NCI-H774 (cell line): ENCODE measurements around the gene YY1.

Source experiments
- DNase-seq: peaks from one replicate; lab custom pipeline; 2025; lab: John Stamatoyannopoulos, UW

Gene YY1

GRCh38 chr14:100313464-100314230 is 74.7 kb downstream of the YY1 start:
- DNase-seq, result no peak

- DNase-seq, result no peak
Observed at GRCh38 chr14:100314724-100315123, 75.8 kb downstream of the YY1 start.

- DNase-seq, result no peak
Observed at GRCh38 chr14:100317389-100317788, 78.4 kb downstream of the YY1 start.

GRCh38 chr14:100317912-100318808 is 79.2 kb downstream of the YY1 start:
- no peak for DNase-seq

- no peak for DNase-seq
Observed at GRCh38 chr14:100320157-100320856, 81.4 kb downstream of the YY1 start.

GRCh38 chr14:100321473-100322137 is 82.7 kb downstream of the YY1 start:
- DNase-seq, result no peak

GRCh38 chr14:100322138-100322957 is 83.4 kb downstream of the YY1 start:
- no peak for DNase-seq

GRCh38 chr14:100323121-100323941 is 84.4 kb downstream of the YY1 start, which contains the start of gene SLC25A47:
Gene SLC25A47 (plus strand): TSS chr14:100323339. CDS start chr14:100323415, 76 bp downstream.
- DNase-seq, result no peak

GRCh38 chr14:100323942-100324307 is 85.0 kb downstream of the YY1 start:
- no peak for DNase-seq

GRCh38 chr14:100325231-100325632 is 86.3 kb downstream of the YY1 start:
- no peak for DNase-seq

- no peak for DNase-seq
Observed at GRCh38 chr14:100325958-100326357, 87.0 kb downstream of the YY1 start.

- no peak for DNase-seq
Observed at GRCh38 chr14:100327128-100327527, 88.2 kb downstream of the YY1 start.

- no peak for DNase-seq
Observed at GRCh38 chr14:100328495-100329163, 89.7 kb downstream of the YY1 start.

GRCh38 chr14:100329233-100330006 is 90.5 kb downstream of the YY1 start:
- no peak for DNase-seq

GRCh38 chr14:100330007-100330344 is 91.0 kb downstream of the YY1 start:
- no peak for DNase-seq

- no peak for DNase-seq
Observed at GRCh38 chr14:100330388-100330931, 91.5 kb downstream of the YY1 start.

- no peak for DNase-seq
Observed at GRCh38 chr14:100332071-100332639, 93.2 kb downstream of the YY1 start.
